GM18507 (cell line): ENCODE measurements around the gene INF2.
"Not testable (repeated sequence)": the region's sequence is repeated elsewhere in the genome, so short reads cannot be mapped to it uniquely, and the experiment has no call there.

Experiments
- DNase-seq: peaks from one replicate; pipeline ENCODE4 v3.0.0; 2011; ENCODE audit warnings: low read depth; ENCODE audit not compliant: insufficient read length; ENCODE audit errors: extremely low spot score
- FAIRE-seq: peaks from 2 replicates; lab custom pipeline; 2011; peaks lifted over from hg19 to GRCh38; lab: Jason Lieb, UNC

The INF2 gene

GRCh38 chr14:104672119-104672518, 17.3 kb upstream of the INF2 start:
- FAIRE-seq, DNase-seq: not testable (repeated sequence)

- FAIRE-seq (no peak), DNase-seq (no peak)
These were observed 15.9 kb upstream of the INF2 start for GRCh38 chr14:104673481-104673880.

- DNase-seq (no peak), FAIRE-seq (no peak)
These were observed 14.0 kb upstream of the INF2 start for GRCh38 chr14:104675447-104675846.

- no peak for DNase-seq
- FAIRE-seq = no peak
These were observed 13.2 kb upstream of the INF2 start for GRCh38 chr14:104676130-104676693.

GRCh38 chr14:104676694-104677511, 12.5 kb upstream of the INF2 start:
- no peak for DNase-seq
- FAIRE-seq = peak; percentile 9

GRCh38 chr14:104677512-104678332, 11.7 kb upstream of the INF2 start:
- FAIRE-seq = peak; percentile 84
- DNase-seq = no peak

GRCh38 chr14:104678346-104678745, 11.1 kb upstream of the INF2 start:
- peak; percentile 21 for FAIRE-seq
- DNase-seq = no peak

GRCh38 chr14:104678901-104679705, 10.3 kb upstream of the INF2 start:
- DNase-seq (no peak), FAIRE-seq (no peak)

- no peak for FAIRE-seq
- no peak for DNase-seq
These were observed 9.2 kb upstream of the INF2 start for GRCh38 chr14:104680056-104680805.

GRCh38 chr14:104680806-104681688, 8.4 kb upstream of the INF2 start:
- FAIRE-seq (peak; percentile 89), DNase-seq (no peak)

- DNase-seq (no peak), FAIRE-seq (no peak)
These were observed 7.7 kb upstream of the INF2 start for GRCh38 chr14:104681689-104682074.

- FAIRE-seq (no peak), DNase-seq (no peak)
These were observed 7.3 kb upstream of the INF2 start for GRCh38 chr14:104682107-104682593.

GRCh38 chr14:104683653-104684448, 5.6 kb upstream of the INF2 start:
- FAIRE-seq = no peak

GRCh38 chr14:104684449-104684821, 5.0 kb upstream of the INF2 start:
- FAIRE-seq = no peak

More at GRCh38 chr14:104683653-104684448, 5.6 kb upstream of the INF2 start:
- DNase-seq = no peak

GRCh38 chr14:104685216-104685997, 4.0 kb upstream of the INF2 start:
- peak; percentile 38 for FAIRE-seq
- DNase-seq = no peak

More at GRCh38 chr14:104684449-104684821, 5.0 kb upstream of the INF2 start:
- DNase-seq = no peak

GRCh38 chr14:104685998-104686610, 3.3 kb upstream of the INF2 start:
- DNase-seq = no peak
- no peak for FAIRE-seq
